ENCODE data around the gene TMEM209. TPM values are rescaled to one million over a fixed set of nuclear protein-coding genes. Genes with fewer than 3 reads are reported as not detected.

Gene TMEM209
- total RNA-seq, 1 donor from 2014 or later = 15.1 TPM

GRCh38 chr7:130139193-130139960, 65.8 kb downstream of the TMEM209 start:
- H3K4me1 ChIP-seq (ENCODE audit: insufficient read depth, low read length) = peaks cover 32% of the 10 kb centered on the region
- H3K4me3 ChIP-seq (ENCODE audit: insufficient read depth, low read depth, low read length) = no peak overlapping the region
- H3K9ac ChIP-seq (ENCODE audit: low read length) = no peak overlapping the region
- H3K27ac Mint-ChIP-seq (ENCODE audit: unreplicated experiment) = peak overlapping the region; percentile 38
- no peak overlapping the region for H3K4me2 ChIP-seq (ENCODE audit: low read length)
- H3K27me3 ChIP-seq (ENCODE audit: insufficient read depth, low read length) = no peaks in the 10 kb centered on the region
- H3K9me3 ChIP-seq (ENCODE audit: insufficient read depth, low read depth, low read length) = no peaks in the 10 kb centered on the region
- no peaks in the 10 kb centered on the region for H3K36me3 ChIP-seq (ENCODE audit: insufficient read depth, low read length)
- DNase-seq (ENCODE audit: low read depth) (no peak), FAIRE-seq (no peak)
- H3K4me3 Mint-ChIP-seq (ENCODE audit: unreplicated experiment) = no peak overlapping the region
- no peaks in the 10 kb centered on the region for H4K20me1 ChIP-seq (ENCODE audit: insufficient read depth, low read length)
- no peak overlapping the region for H3K27ac ChIP-seq (ENCODE audit: low read depth, low read length)
- H2AFZ ChIP-seq (ENCODE audit: low read depth, low read length) = no peak overlapping the region
- H3K4me1 Mint-ChIP-seq (ENCODE audit: low read depth, unreplicated experiment) = peaks cover 39% of the 10 kb centered on the region
- no peaks in the 10 kb centered on the region for H3K9me3 Mint-ChIP-seq (ENCODE audit: unreplicated experiment)
- H3K36me3 Mint-ChIP-seq (ENCODE audit: low read depth, unreplicated experiment) = peaks cover 15% of the 10 kb centered on the region
- TF ChIP-seq EZH2 (IDR thresholded peaks at IDR 0.05; ENCODE audit: insufficient read depth, low read length) (no peak), CTCF (IDR thresholded peaks at IDR 0.05; ENCODE audit: insufficient read depth, low read depth, low read length) (no peak)
- H3K79me2 ChIP-seq (ENCODE audit: insufficient read depth, low read length) = no peaks in the 10 kb centered on the region
- H3K27me3 Mint-ChIP-seq (ENCODE audit: low read depth, unreplicated experiment) = no peaks in the 10 kb centered on the region

GRCh38 chr7:130137207-130137606, 68.0 kb downstream of the TMEM209 start:
- FAIRE-seq (no peak), DNase-seq (ENCODE audit: low read depth) (no peak)
- H3K4me3 Mint-ChIP-seq (ENCODE audit: unreplicated experiment) = no peak overlapping the region
- Histone ChIP-seq H3K36me3 (ENCODE audit: insufficient read depth, low read length) (no peaks in the 10 kb centered on the region), H4K20me1 (ENCODE audit: insufficient read depth, low read length) (no peaks in the 10 kb centered on the region), H2AFZ (ENCODE audit: low read depth, low read length) (no peak overlapping the region), H3K4me3 (ENCODE audit: insufficient read depth, low read depth, low read length) (no peak overlapping the region), H3K9me3 (ENCODE audit: insufficient read depth, low read depth, low read length) (no peaks in the 10 kb centered on the region), H3K4me2 (ENCODE audit: low read length) (no peak overlapping the region), H3K27me3 (ENCODE audit: insufficient read depth, low read length) (no peaks in the 10 kb centered on the region), H3K9ac (ENCODE audit: low read length) (no peak overlapping the region), H3K79me2 (ENCODE audit: insufficient read depth, low read length) (no peaks in the 10 kb centered on the region), H3K4me1 (ENCODE audit: insufficient read depth, low read length) (peaks cover 25% of the 10 kb centered on the region), H3K27ac (ENCODE audit: low read depth, low read length) (no peak overlapping the region)
- H3K27ac Mint-ChIP-seq (ENCODE audit: unreplicated experiment) = no peak overlapping the region
- peaks cover 15% of the 10 kb centered on the region for H3K36me3 Mint-ChIP-seq (ENCODE audit: low read depth, unreplicated experiment)
- TF ChIP-seq EZH2 (IDR thresholded peaks at IDR 0.05; ENCODE audit: insufficient read depth, low read length) (no peak), CTCF (IDR thresholded peaks at IDR 0.05; ENCODE audit: insufficient read depth, low read depth, low read length) (no peak)
- no peaks in the 10 kb centered on the region for H3K27me3 Mint-ChIP-seq (ENCODE audit: low read depth, unreplicated experiment)
- H3K4me1 Mint-ChIP-seq (ENCODE audit: low read depth, unreplicated experiment) = peaks cover 34% of the 10 kb centered on the region
- H3K9me3 Mint-ChIP-seq (ENCODE audit: unreplicated experiment) = no peaks in the 10 kb centered on the region

- Histone ChIP-seq H3K4me2 (ENCODE audit: low read length) (no peak overlapping the region), H3K9me3 (ENCODE audit: insufficient read depth, low read depth, low read length) (no peaks in the 10 kb centered on the region), H3K9ac (ENCODE audit: low read length) (no peak overlapping the region), H3K27me3 (ENCODE audit: insufficient read depth, low read length) (no peaks in the 10 kb centered on the region), H3K27ac (ENCODE audit: low read depth, low read length) (no peak overlapping the region), H2AFZ (ENCODE audit: low read depth, low read length) (no peak overlapping the region), H4K20me1 (ENCODE audit: insufficient read depth, low read length) (no peaks in the 10 kb centered on the region), H3K79me2 (ENCODE audit: insufficient read depth, low read length) (no peaks in the 10 kb centered on the region), H3K36me3 (ENCODE audit: insufficient read depth, low read length) (no peaks in the 10 kb centered on the region), H3K4me3 (ENCODE audit: insufficient read depth, low read depth, low read length) (no peak overlapping the region), H3K4me1 (ENCODE audit: insufficient read depth, low read length) (peaks cover 20% of the 10 kb centered on the region)
- Mint-ChIP-seq H3K27ac (ENCODE audit: unreplicated experiment) (no peak overlapping the region), H3K4me3 (ENCODE audit: unreplicated experiment) (no peak overlapping the region), H3K9me3 (ENCODE audit: unreplicated experiment) (no peaks in the 10 kb centered on the region), H3K27me3 (ENCODE audit: low read depth, unreplicated experiment) (no peaks in the 10 kb centered on the region), H3K4me1 (ENCODE audit: low read depth, unreplicated experiment) (peaks cover 32% of the 10 kb centered on the region), H3K36me3 (ENCODE audit: low read depth, unreplicated experiment) (peaks cover 15% of the 10 kb centered on the region)
- no peak for DNase-seq (ENCODE audit: low read depth)
- no peak for FAIRE-seq
- TF ChIP-seq EZH2 (IDR thresholded peaks at IDR 0.05; ENCODE audit: insufficient read depth, low read length) = no peak
- TF ChIP-seq CTCF (IDR thresholded peaks at IDR 0.05; ENCODE audit: insufficient read depth, low read depth, low read length) = no peak
Measured at GRCh38 chr7:130136579-130137167, 68.5 kb downstream of the TMEM209 start.

Measured in astrocyte (in vitro differentiated cells and primary cell).